GM12872 (cell line): ENCODE results near the gene USHBP1.
A peak's percentile ranks its signal among the peaks of the same experiment; 100 is the strongest.

Source experiments
- TF ChIP-seq, protein P1 (sequence below): IDR thresholded peaks from 3 replicates; pipeline ENCODE4 v1.5.1; 2011; ENCODE audit warnings: low read depth, mild to moderate bottlenecking, low read length, moderate library complexity; ENCODE audit not compliant: insufficient read depth

Gene USHBP1

DNA sequence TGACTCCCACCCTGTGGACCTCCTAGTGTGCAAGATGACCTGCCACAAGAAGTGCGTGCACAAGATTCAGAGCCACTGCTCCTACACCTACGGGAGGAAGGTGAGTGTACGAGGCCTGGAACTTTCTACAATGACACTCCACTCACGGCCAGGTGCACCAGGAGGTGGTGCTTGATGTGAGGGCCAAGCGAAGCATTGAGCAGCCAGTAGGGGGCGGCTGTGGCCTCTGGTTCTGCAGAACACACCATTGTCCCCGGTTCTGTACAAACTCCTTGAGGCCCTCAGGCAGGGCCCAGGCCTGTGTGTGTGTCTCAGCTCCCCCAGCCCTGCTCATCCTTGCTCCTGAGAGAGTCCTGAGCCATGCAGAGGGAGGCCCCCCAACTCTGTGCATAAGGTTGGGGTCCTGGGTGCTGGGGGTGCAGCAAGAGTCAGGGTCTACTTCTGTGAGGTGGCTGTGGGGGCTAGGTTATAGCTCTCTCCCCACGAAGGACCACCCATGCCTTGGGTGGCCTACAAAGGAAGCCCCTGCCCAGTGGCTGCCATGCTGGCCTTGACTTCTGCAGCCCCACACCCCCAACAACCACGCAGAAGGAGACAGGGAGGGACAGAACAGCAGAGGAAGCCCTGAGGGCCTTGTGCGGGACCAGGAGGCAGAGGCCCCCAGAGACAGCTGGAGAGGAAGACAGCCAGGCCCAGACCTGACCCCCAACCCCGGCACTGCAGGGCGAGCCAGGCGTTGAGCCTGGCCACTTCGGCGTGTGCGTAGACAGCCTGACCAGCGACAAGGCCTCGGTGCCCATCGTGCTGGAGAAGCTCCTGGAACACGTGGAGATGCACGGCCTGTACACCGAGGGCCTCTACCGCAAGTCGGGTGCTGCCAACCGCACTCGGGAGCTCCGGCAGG is 59.1 kb downstream of the USHBP1 start:
- TF ChIP-seq, protein P1, sequence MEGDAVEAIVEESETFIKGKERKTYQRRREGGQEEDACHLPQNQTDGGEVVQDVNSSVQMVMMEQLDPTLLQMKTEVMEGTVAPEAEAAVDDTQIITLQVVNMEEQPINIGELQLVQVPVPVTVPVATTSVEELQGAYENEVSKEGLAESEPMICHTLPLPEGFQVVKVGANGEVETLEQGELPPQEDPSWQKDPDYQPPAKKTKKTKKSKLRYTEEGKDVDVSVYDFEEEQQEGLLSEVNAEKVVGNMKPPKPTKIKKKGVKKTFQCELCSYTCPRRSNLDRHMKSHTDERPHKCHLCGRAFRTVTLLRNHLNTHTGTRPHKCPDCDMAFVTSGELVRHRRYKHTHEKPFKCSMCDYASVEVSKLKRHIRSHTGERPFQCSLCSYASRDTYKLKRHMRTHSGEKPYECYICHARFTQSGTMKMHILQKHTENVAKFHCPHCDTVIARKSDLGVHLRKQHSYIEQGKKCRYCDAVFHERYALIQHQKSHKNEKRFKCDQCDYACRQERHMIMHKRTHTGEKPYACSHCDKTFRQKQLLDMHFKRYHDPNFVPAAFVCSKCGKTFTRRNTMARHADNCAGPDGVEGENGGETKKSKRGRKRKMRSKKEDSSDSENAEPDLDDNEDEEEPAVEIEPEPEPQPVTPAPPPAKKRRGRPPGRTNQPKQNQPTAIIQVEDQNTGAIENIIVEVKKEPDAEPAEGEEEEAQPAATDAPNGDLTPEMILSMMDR = peak; percentile 85

DNA sequence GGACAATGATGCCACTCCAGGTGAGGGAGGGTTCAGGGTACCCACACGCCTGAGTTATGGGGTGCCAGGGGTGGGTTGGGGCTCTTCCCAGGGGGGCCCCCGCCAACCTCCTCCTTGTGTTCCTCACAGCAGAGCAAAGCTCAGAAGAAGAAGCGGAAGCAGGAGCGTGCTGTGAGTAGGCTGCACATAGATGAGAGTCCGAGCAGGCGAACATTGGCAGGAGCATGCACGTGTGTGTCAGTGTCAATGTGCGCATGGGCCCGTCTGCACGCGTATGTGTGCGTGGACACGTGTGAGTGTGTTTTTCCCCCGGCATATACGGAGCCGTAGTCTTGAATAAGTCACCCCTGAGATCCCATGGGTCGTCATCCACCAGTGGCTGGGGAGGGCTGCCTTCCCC is 61.8 kb downstream of the USHBP1 start:
- TF ChIP-seq, protein P1 = no peak

DNA sequence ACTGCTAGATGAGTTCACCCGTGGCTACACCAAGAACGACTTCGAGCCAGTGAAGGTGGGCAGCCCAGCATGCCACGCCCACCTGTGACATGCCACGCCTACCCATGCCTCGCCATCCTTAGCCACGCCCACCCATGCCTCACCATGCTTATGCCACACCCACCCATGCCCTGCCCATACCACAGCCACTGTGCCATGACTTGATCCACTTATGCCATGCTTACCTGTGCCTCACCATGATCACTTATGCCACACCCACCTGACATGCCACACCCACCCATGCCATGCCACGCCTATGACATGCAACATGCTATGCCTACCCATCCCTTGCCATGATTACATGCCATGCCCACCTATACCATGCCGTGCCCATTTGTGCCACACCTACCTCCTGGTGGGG is 62.3 kb downstream of the USHBP1 start:
- TF ChIP-seq, protein P1 = no peak

DNA sequence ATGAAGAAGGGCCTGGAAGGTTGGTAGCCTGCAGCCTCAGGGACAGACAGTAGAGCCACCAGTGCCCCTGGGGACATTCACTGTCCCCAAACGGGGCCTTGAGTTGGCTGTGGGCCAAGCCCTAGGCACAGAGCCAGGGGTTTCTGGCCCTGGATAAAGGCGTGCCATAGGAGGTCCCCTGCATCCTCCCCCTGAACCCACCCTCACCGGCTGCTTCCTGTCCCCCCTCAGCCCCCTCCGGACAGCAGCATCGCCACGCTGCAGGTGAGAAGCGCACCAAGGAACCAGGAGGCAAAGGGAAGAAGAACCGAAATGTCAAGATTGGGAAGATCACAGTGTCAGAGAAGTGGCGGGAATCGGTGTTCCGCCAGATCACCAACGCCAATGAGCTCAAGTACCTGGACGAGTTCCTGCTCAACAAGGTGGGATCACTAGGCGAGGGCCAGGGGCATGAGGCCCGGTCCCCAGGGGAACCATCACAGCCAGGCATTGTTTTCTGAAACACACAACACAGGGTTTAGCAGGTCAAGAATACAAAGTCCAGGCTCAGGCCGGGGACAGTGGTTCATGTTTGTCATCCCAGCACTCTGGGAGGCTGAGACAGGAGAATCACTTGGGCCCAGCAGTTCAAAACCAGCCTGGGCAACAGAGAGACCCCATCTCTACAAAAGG is 64.0 kb downstream of the USHBP1 start:
- TF ChIP-seq, protein P1 = no peak
